H9 (cell line): ENCODE results near the gene TRHDE. TPM values are rescaled to one million over a fixed set of nuclear protein-coding genes. Genes with fewer than 3 reads are reported as not detected.

ENCODE experiments used
- DNase-seq: peaks from one replicate; pipeline ENCODE4 v3.0.0-alpha.2; 2017
- H2AFZ ChIP-seq: one replicate; pipeline ENCODE4 v1.6.1; 2013; ENCODE audit warnings: mild to moderate bottlenecking, low read length, control low read depth, moderate library complexity
- H2AK5ac ChIP-seq: 2 replicates; pipeline ENCODE4 v1.6.1; 2013; ENCODE audit warnings: low read length, control low read depth, mixed read lengths; ENCODE audit not compliant: insufficient read length
- H2BK120ac ChIP-seq: one replicate; pipeline ENCODE4 v1.6.1; 2013; ENCODE audit warnings: low read depth, mild to moderate bottlenecking, low read length, control low read depth, inconsistent platforms; ENCODE audit not compliant: poor library complexity, severe bottlenecking
- H2BK12ac ChIP-seq: 2 replicates; pipeline ENCODE4 v1.6.1; 2013; ENCODE audit warnings: low read length, control low read depth, mixed read lengths, low read depth; ENCODE audit not compliant: insufficient read length
- H2BK15ac ChIP-seq: 2 replicates; pipeline ENCODE4 v1.6.1; 2013; ENCODE audit warnings: low read depth, low read length, control low read depth
- H2BK20ac ChIP-seq: one replicate; pipeline ENCODE4 v1.6.1; 2013; ENCODE audit warnings: low read depth, mild to moderate bottlenecking, low read length, control low read depth, inconsistent platforms; ENCODE audit not compliant: poor library complexity, severe bottlenecking
- H2BK5ac ChIP-seq: 2 replicates; pipeline ENCODE4 v1.6.1; 2013; ENCODE audit warnings: low read length, control low read depth, mixed read lengths; ENCODE audit not compliant: insufficient read length
- H3K14ac ChIP-seq: 2 replicates; pipeline ENCODE4 v1.6.1; 2013; ENCODE audit warnings: low read length, control low read depth; ENCODE audit not compliant: insufficient read depth
- H3K18ac ChIP-seq: 2 replicates; pipeline ENCODE4 v1.6.1; 2013; ENCODE audit warnings: low read depth, mild to moderate bottlenecking, mixed read lengths, low read length, control low read depth; ENCODE audit not compliant: insufficient read length
- H3K23ac ChIP-seq: 2 replicates; pipeline ENCODE4 v1.6.1; 2013; ENCODE audit warnings: low read length, control low read depth, mixed read lengths, low read depth; ENCODE audit not compliant: insufficient read length
- H3K23me2 ChIP-seq: 2 replicates; pipeline ENCODE4 v1.6.1; 2013; ENCODE audit warnings: low read depth, mild to moderate bottlenecking, mixed read lengths, low read length, control low read depth; ENCODE audit not compliant: insufficient read length, poor library complexity, severe bottlenecking
- H3K27ac ChIP-seq: 2 replicates; pipeline ENCODE4 v1.5.1; 2013; ENCODE audit warnings: low read length, control low read depth, mixed read lengths, low read depth; ENCODE audit not compliant: insufficient read length
- H3K27me3 ChIP-seq: 2 replicates; pipeline ENCODE4 v1.6.1; 2013; ENCODE audit warnings: low read length, control low read depth, inconsistent platforms; ENCODE audit not compliant: insufficient read depth
- H3K4ac ChIP-seq: 2 replicates; pipeline ENCODE4 v1.6.1; 2013; ENCODE audit warnings: low read depth, mild to moderate bottlenecking, control low read depth, inconsistent platforms, low read length, moderate library complexity
- H3K4me1 ChIP-seq: 2 replicates; pipeline ENCODE4 v1.6.1; 2013; ENCODE audit warnings: low read length, control low read depth, inconsistent platforms; ENCODE audit not compliant: insufficient read depth
- H3K4me2 ChIP-seq: 2 replicates; pipeline ENCODE4 v1.6.1; 2013; ENCODE audit warnings: low read length, control low read depth, mixed read lengths; ENCODE audit not compliant: insufficient read length, insufficient read depth
- H3K56ac ChIP-seq: 2 replicates; pipeline ENCODE4 v1.6.1; 2013; ENCODE audit warnings: low read depth, mild to moderate bottlenecking, mixed read lengths, low read length, control low read depth; ENCODE audit not compliant: insufficient read length
- H3K79me1 ChIP-seq: 2 replicates; pipeline ENCODE4 v1.6.1; 2013; ENCODE audit warnings: low read depth, mild to moderate bottlenecking, moderate library complexity, low read length, control low read depth, inconsistent platforms; ENCODE audit not compliant: insufficient read depth, poor library complexity, severe bottlenecking
- H3K79me2 ChIP-seq: 2 replicates; pipeline ENCODE4 v1.6.1; 2013; ENCODE audit warnings: low read length, control low read depth, inconsistent platforms; ENCODE audit not compliant: insufficient read depth
- H3K9ac ChIP-seq: 2 replicates; pipeline ENCODE4 v1.6.1; 2013; ENCODE audit warnings: low read length, control low read depth, mixed read lengths; ENCODE audit not compliant: insufficient read length; ENCODE audit errors: extremely low read depth
- H3K9me3 ChIP-seq: one replicate; pipeline ENCODE4 v1.6.1; 2013; ENCODE audit warnings: low read depth, low read length, inconsistent platforms; ENCODE audit not compliant: control insufficient read depth
- H3T11ph ChIP-seq: one replicate; pipeline ENCODE4 v1.6.1; 2013; ENCODE audit warnings: mild to moderate bottlenecking, low read length, control low read depth, inconsistent platforms
- H4K20me1 ChIP-seq: one replicate; pipeline ENCODE4 v1.6.1; 2013; ENCODE audit not compliant: control insufficient read depth, insufficient read length, insufficient read depth
- H4K5ac ChIP-seq: 2 replicates; pipeline ENCODE4 v1.6.1; 2013; ENCODE audit warnings: low read depth, mild to moderate bottlenecking, mixed read lengths, low read length, control low read depth; ENCODE audit not compliant: insufficient read length
- H4K8ac ChIP-seq: replicated peaks from 2 replicates; pipeline ENCODE4 v1.6.1; 2013; ENCODE audit warnings: low read length, control low read depth, mixed read lengths, low read depth; ENCODE audit not compliant: insufficient read length
- H4K91ac ChIP-seq: 2 replicates; pipeline ENCODE4 v1.6.1; 2013; ENCODE audit warnings: low read depth, mild to moderate bottlenecking, moderate library complexity, mixed read lengths, low read length, control low read depth; ENCODE audit not compliant: insufficient read length
- H3K27ac Mint-ChIP-seq, 3 experiments: 2 replicates in 2 of 3; 3 replicates in 1 of 3; pipeline ENCODE4 v1.8.0; 2020 to 2021; ENCODE audit warnings: mixed read lengths in 3 of 3, mild to moderate bottlenecking in 1 of 3, moderate library complexity in 1 of 3
- H3K27me3 Mint-ChIP-seq: 2 replicates; pipeline ENCODE4 v1.8.0; 2021; ENCODE audit warnings: low read depth, mild to moderate bottlenecking, moderate library complexity, mixed read lengths
- H3K36me3 Mint-ChIP-seq, 3 experiments: 2 replicates in 2 of 3; 3 replicates in 1 of 3; pipeline ENCODE4 v1.8.0; 2020 to 2021; ENCODE audit warnings: low read depth in 3 of 3, mixed read lengths in 3 of 3; ENCODE audit not compliant: insufficient read depth in 1 of 3
- H3K4me1 Mint-ChIP-seq, 2 experiments: 2 replicates each; pipeline ENCODE4 v1.8.0; 2020; ENCODE audit warnings: mixed read lengths in 2 of 2
- H3K4me3 Mint-ChIP-seq, 2 experiments: 2 replicates in 1 of 2; 3 replicates in 1 of 2; pipeline ENCODE4 v1.8.0; 2020 to 2021; ENCODE audit warnings: mild to moderate bottlenecking in 2 of 2, mixed read lengths in 2 of 2, moderate library complexity in 1 of 2
- H3K9me3 Mint-ChIP-seq, 2 experiments: 2 replicates in 1 of 2; 3 replicates in 1 of 2; pipeline ENCODE4 v1.8.0; 2020; ENCODE audit warnings: mild to moderate bottlenecking in 2 of 2, mixed read lengths in 2 of 2, moderate library complexity in 1 of 2
- CTCF ChIP-seq: fragments of 200-600 bp; sonication (generic); conservative IDR thresholded peaks from 3 replicates; pipeline ENCODE4 v1.8.0; 2021; ENCODE audit warnings: antibody characterized with exemption, mild to moderate bottlenecking
- WGBS: extraction: QIAGEN DNeasy Blood & Tissue Kit; methylation state at CpG from one replicate; pipeline ENCODE4 v1.1.7; 2013; ENCODE audit warnings: missing lambda C conversion rate, low lambda C conversion rate, mixed read lengths; ENCODE audit not compliant: insufficient read length; ENCODE audit errors: extremely low coverage; 5-methylcytosine and 5-hydroxymethylcytosine counted together
- total RNA-seq: library from RNA; stranded (reverse); gene quantifications from 2 replicates; pipeline ENCODE4 v1.2.1, GENCODE V29; 2021

The TRHDE gene
- total RNA-seq, 1 experiment from 2014 or later = 1.0 TPM

- H3K4me1 Mint-ChIP-seq = peaks cover 0 to 6% of the 10 kb centered on the region in 2 experiments; a peak in 2 of 4 replicates
- Histone ChIP-seq H2BK20ac (no peak overlapping the region), H2AK5ac (no peak overlapping the region), H4K5ac (no peak overlapping the region), H3K23me2 (no peaks in the 10 kb centered on the region), H4K20me1 (no peaks in the 10 kb centered on the region), H3K27ac (no peak overlapping the region), H3K4ac (no peak overlapping the region), H3K18ac (no peak overlapping the region), H3K14ac (no peak overlapping the region), H3K9me3 (peaks cover 15% of the 10 kb centered on the region), H3K56ac (no peak overlapping the region), H2BK120ac (no peak overlapping the region), H2BK5ac (no peak overlapping the region), H3K4me1 (no peaks in the 10 kb centered on the region), H4K91ac (no peak overlapping the region), H3K23ac (no peak overlapping the region), H4K8ac (no peak overlapping the region), H3K79me1 (no peaks in the 10 kb centered on the region), H3K79me2 (no peaks in the 10 kb centered on the region), H2BK15ac (no peak overlapping the region), H2AFZ (no peak overlapping the region), H3K27me3 (no peaks in the 10 kb centered on the region), H3K4me2 (no peak overlapping the region), H3T11ph (no peak overlapping the region), H2BK12ac (no peak overlapping the region), H3K9ac (no peak overlapping the region)
- H3K9me3 Mint-ChIP-seq = peaks cover 24 to 26% of the 10 kb centered on the region in 2 experiments
- no peak overlapping the region for H3K27ac Mint-ChIP-seq
- no peak overlapping the region for H3K4me3 Mint-ChIP-seq
- DNase-seq = no peak
- no peaks in the 10 kb centered on the region for H3K27me3 Mint-ChIP-seq
- whole genome bisulfite sequencing = no CpG with 5 or more reads among the region's 2 CpGs
- no peak for TF ChIP-seq CTCF
- peaks cover 15% of the 10 kb centered on the region in 3 experiments; a peak in 6 of 7 replicates for H3K36me3 Mint-ChIP-seq
These were observed 181.4 kb downstream of the TRHDE start for GRCh38 chr12:72453550-72453949.
